Stimulated activated CD8-positive, alpha-beta memory T cell treated with anti-CD3 and anti-CD28 coated beads, Interleukin-4, amount 100 ng/mL, for 48 hours (primary cell): Measurements from ENCODE around the gene RASGRP1.

ENCODE experiments used
- DNase-seq: peaks from one replicate; pipeline ENCODE4 v3.0.0-alpha.2; 2020

The RASGRP1 gene

DNA sequence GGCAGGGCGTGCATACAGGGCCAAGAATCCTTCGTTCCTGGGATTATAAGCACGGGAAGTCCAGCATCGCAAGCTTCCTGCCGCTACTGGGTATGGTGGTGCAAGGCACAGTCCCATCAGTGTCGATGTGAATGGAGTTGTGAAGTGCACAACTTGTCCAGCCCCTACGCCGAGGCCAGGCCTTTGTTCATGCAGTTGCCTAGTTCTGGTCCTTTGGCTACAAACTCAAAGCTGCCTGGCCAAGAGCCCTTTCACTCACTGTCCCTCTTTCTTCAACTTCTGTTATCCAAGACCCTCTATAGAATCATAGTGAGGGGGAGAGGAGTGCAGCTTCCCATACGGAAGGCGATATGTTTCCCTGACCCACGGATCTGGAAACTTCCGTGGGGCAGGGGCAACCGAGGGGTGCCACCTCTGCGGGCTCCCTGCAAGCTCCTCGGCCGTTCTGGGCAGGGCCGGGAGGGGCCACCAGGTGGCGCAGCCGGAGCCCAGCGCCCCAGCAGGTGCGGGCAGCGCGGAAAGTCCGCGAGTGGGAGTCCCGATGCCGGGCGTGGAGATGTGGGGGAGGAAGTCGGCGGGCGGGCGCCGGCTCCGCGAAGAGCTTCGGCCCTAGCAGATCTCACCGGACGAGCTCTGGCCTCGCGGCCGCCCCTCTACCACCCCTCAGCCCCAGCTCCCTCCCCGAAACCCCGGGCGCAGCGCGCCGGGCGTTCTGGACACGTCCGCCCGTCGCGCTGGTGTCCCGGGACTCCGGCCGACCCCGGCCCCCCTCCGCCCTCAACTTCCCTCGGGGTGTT, 693 bp downstream of the RASGRP1 start:
- peak; percentile 92 for DNase-seq

DNA sequence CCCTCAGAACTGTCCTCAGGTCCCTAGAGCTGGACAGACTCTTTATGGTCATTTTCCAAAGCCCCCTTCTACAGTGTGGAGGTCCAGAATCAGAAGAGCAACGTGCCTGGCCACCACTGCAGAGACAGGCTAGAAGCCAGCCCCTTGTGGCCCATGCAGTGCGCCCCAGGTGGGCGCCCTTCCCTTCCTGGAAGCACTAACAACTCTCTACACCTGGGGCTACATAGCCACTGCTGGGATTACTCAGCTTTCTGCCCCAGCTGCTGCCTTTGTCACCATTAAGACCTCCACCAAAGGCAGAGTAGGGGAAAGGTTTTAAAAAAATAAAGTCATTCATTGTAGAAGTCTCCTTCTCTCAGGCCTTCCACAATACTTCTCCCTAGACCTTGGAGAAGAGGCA, 2.3 kb downstream of the RASGRP1 start:
- peak; percentile 61 for DNase-seq

DNA sequence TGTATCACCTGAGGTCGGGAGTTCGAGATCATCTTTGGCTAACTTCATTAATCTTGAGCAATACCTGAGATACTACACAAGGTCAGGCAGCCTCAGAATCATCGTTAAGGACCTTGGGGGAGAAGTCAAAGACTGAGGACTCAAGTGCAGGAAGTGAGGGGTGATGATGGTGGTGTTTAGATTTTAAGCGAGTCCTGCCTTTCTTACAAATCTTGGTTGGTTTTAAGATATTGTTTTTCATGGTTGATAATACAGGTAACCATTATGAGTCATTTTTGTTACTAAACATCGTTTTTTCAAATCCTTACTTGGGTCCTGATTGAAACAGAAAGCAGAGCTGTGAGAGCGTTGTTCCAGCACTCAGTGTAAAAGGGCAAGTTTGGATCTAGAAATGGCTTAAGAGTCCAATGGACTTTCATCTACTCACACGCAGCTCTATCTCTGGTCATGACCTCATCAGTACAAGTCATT, 4.1 kb downstream of the RASGRP1 start:
- no peak for DNase-seq

DNA sequence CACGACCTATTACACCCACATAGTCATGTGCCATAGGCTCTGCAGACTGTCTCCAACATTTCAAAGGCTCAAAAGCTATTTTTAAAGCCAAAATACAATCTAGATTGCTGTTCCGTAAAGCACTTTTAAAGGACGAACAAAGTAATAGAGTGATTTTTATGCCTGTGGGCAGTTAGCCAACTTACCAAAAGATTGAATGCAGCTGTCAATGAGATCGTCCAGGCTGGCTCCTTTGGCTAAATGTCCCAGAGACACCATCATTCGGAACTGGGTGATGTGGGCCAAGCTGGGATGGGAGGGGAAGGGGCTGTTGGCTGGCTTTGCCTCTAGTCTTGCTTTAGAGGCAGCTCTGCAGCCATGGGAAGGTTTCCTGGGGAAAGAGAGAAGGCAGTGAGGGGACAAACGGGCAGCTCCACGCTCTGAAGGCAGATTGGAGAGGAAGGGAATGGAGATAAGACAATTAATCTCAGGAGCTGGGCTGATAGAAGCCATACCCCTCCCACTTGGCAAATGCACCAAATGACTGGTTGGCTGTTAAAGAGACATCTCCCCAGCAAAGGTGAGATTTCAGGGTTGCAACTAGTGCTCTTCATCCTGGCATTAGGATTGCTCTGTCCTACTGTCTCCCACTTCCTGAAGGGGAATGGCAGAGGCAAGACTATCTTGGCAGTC, 4.8 kb downstream of the RASGRP1 start:
- no peak for DNase-seq

- DNase-seq: no peak
These were observed 5.5 kb downstream of the RASGRP1 start for GRCh38 chr15:38559131-38559530.

- no peak for DNase-seq
These were observed 6.1 kb downstream of the RASGRP1 start for GRCh38 chr15:38558372-38559059.

GRCh38 chr15:38557921-38558320, 6.7 kb downstream of the RASGRP1 start:
- no peak for DNase-seq

GRCh38 chr15:38555686-38556334, 8.8 kb downstream of the RASGRP1 start:
- DNase-seq: no peak

- peak; percentile 59 for DNase-seq
These were observed 10.3 kb downstream of the RASGRP1 start for GRCh38 chr15:38554354-38554753.

- DNase-seq: no peak
These were observed 11.5 kb downstream of the RASGRP1 start for GRCh38 chr15:38553071-38553470.

DNA sequence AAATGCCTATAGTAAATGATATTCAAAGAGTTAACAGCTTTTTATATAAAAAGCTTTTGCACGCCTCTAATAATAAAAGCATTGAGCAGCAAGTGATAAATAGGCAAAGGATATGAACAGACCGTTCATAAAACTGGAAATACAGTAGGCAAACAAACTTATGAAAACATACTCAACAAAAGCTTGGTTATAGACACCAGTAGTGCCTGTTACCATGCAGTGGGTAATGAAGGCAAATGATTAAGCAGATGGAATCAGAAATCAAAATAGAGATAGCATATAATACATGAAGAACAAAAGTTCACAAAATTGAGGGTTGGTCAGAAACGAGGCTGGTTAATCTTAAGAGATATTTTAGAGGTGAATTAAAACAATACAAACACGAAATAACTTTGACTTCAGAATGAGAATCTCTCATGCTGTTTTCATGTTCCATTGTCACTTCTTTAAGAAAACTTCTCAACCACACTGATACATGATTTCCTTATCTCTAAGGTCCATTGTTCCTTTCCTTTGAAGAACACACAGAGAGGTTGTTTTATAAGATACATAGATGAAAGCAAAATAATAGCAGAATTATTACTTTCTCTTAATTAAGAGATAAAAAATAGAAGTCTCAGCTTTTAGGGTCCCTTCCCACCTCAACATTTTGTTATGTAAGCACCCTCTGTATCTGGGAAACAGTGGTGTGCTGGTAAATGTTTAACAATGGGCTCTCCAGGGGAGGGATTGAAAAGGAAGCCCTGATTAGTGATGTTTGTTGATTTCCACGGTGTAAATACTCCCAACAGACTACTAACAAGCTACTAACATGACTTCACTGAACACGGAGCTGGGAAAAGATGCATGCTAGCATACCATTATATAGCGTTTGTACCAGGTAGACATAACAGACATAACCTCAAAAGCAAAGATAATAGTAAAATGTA, 12.6 kb downstream of the RASGRP1 start:
- no peak for DNase-seq

DNA sequence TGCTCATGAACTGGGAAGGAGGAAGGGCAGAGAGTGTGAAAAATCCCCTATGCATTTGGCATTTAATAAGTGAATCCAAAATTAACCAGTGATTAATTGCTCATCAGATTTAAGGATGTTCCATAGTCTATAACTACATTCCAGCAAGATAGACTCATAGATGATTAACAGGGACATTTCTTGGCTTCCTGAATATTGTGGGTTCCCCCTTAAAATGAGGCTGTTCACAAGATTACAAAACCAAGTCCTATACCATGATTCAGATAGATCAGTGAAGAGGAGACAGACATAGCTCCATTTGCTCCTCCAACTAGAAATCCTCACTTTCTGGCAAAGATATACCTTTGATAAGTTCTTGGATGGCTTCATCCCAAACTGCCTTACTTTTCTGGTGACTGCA, 15.4 kb downstream of the RASGRP1 start:
- no peak for DNase-seq

DNA sequence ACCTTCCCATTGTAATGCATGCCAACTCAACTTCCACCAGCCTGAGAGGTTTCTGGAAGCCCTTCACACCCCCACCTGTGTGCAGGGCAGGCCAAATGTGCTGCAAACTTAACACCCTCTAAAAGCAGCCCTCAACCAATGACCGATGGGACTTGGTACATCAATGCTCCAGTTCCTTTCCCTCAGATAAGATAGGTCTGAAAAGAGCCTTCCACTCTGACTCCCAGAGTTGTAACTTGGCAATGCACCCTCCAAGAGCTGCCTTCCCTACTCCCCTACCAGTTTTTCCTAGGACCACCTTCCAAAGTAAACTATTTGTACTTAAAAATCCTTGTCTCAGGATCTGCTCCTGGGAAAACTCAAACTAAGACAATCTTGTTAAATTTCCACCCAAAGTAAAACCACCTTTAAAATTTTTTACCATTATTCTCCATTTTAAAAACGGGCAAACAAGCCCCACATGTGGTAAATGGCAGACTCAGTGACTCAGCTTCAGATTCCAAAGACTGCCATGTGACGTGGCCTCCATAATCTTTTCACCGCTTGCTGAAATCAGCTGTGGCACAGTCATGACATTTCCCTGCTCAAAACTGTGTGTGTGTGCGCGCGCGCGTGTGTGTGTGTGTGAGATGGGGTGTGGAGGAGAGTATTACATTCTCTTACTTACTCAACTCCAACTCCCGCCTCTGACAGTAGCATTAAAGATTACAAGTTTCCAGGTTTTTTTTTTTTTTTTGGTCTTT, 17.2 kb downstream of the RASGRP1 start:
- DNase-seq: no peak

DNA sequence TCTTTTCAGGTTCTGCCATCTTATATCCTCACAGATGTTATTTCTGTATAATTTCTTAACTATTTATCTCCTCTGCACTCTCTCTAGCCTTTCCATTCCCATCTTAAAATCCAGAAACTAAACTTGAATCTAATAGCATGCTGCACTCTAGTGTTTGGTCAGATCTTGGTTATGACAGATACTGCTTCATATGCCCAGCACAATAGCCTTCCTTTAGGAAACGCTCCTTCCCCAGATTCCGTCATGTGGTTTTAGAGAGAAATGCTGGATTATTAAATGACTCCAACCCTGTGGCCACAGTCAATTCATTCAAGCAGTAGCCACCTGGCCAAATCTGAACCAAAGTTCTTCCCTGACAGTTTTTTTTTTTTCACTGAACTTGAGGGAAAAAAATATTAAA, 19.4 kb downstream of the RASGRP1 start:
- DNase-seq: no peak

DNA sequence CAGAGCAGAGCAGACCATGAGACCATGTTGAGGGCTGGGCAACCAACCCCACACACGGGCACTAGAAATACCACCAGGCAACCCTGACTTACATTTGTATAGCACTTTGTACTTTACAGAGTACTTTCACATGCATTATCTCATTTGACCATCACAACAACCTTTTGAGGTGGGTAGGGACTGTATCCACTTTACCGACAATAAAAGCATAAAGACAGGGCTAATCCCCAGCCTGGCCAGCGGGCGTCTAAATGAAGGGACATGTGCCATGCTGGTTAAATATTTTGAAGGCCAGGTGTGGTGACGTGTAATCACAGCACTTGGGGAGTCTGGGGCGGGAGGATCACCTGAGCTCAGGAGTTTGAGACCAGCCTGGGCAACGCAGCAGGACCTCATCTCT, 23.6 kb downstream of the RASGRP1 start:
- no peak for DNase-seq

- no peak for DNase-seq
These were observed 24.1 kb downstream of the RASGRP1 start for GRCh38 chr15:38540510-38540909.

GRCh38 chr15:38539008-38539343, 25.6 kb downstream of the RASGRP1 start:
- DNase-seq: no peak

DNA sequence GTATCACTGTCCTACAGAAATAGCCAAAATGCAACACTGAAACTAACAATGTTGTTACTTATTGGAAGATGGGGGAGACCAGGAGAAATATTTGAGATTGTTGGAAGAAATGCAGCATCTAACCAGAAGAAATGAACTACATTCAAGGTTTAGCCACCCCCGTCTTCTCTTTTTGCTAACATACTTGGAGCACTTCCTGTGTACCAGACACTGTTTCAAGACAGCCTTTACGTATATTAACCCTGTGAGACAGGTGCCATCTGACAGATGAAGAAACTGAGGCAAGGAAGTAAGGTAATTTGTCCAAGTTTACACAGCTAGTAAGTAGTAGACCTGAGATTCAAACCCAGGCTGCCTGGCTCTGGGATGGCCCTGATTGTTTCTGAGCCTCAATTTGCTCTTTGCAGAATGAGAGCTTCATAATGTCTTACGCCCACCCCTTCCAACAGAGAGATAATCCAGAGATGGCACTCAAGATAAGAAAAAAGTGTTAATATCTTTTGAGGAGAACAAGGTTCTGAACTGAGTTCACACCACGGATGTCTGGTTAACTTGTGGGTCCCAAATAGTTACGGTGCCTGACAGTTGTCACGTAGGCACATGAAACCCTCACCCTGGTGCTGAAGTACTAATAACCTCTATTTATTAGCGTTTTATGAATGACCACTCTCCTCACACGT, 26.1 kb downstream of the RASGRP1 start:
- no peak for DNase-seq

GRCh38 chr15:38536201-38536676, 28.4 kb downstream of the RASGRP1 start:
- no peak for DNase-seq

DNA sequence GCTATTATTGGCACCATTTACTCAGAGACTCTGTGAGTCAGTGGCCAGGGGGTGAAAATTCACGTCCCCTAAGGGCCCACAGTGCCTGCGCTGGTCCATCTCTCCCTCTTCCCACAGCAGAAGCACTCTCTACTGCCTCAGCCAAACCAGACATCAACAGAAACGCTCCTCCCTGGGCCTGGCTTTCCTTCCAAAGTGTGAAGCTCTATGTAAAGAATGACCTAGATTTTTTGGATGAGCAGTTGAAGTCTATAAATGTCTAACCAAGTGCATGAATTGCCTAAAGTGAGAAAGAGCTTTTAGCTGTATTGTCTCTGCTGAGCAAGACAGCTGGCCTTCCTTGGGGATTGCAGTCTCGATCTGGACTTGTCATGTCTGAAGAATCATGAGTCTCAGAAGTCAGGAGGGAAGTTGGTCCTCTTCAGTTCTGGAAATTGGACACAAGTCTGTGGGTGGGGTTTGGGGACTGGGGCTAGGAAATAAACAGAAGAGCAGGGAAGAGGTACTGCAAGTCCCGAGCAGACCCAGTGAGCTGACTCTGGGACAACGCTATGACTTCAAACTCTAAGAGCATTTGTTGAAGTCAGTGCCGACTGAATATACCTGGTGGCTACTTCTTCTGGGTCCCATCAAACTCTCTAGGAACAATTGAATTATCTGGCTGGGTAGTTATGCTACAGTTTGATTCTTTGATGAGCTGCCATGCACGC, 29.0 kb downstream of the RASGRP1 start:
- no peak for DNase-seq
